ENCODE data around the gene BAIAP2.

DNA sequence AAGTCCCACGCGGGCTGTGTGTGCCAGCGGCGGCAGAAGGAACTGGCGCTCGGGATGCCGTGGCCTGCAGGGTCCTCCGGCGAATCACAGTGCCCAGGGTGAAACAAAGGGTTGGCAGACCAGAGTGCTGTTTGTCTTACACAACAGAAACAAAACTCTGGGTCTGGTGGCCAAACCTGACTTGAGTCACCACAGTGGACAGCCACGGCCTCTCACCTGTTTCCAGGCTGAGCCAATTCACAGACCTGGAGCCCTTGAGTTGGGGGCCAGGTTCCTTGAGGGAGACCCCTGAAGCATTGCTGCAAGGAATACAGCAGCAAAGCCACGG lies 45.4 kb upstream of the BAIAP2 start:
- TF ChIP-seq YY1 (IDR thresholded peaks at IDR 0.05; ENCODE audit: insufficient read depth, insufficient read length): no peak
- TF ChIP-seq SUZ12 (IDR thresholded peaks at IDR 0.05; ENCODE audit: extremely low read depth, insufficient read depth, insufficient read length): no peak
